Liver (tissue), 9 donors: Measurements from ENCODE around the gene THAP7. TPM values are rescaled to one million over a fixed set of nuclear protein-coding genes. Genes with fewer than 3 reads are reported as not detected.
"Not testable (repeated sequence)": the region's sequence is repeated elsewhere in the genome, so short reads cannot be mapped to it uniquely, and the experiment has no call there.

ENCODE experiments used
- DNase-seq: peaks from one replicate; pipeline ENCODE4 v3.0.0-alpha.2; 2017; ENCODE audit warnings: low spot score
- H3K27ac ChIP-seq, 2 donors: one replicate each; pipeline ENCODE4 v1.7.0; 2013; ENCODE audit warnings: inconsistent platforms in 2 of 2, low read length in 2 of 2, control low read depth in 1 of 2, low read depth in 1 of 2, mild to moderate bottlenecking in 1 of 2
- H3K27me3 ChIP-seq, 4 donors: one replicate each; pipeline versions ENCODE4 v1.6.1 to v1.7.0; 2013; ENCODE audit warnings: low read length in 3 of 4, inconsistent platforms in 1 of 4, mild to moderate bottlenecking in 1 of 4, moderate library complexity in 1 of 4; ENCODE audit not compliant: control insufficient read depth in 4 of 4, insufficient read depth in 4 of 4
- H3K36me3 ChIP-seq, 4 donors: one replicate each; pipeline versions ENCODE4 v1.6.1 to v1.7.0; 2013; ENCODE audit warnings: low read length in 3 of 4, mild to moderate bottlenecking in 3 of 4, low read depth in 1 of 4, moderate library complexity in 1 of 4; ENCODE audit not compliant: control insufficient read depth in 4 of 4, insufficient read depth in 3 of 4
- H3K4me1 ChIP-seq, 4 donors: one replicate each; pipeline versions ENCODE4 v1.6.1 to v1.7.0; 2013; ENCODE audit warnings: low read length in 3 of 4, mild to moderate bottlenecking in 3 of 4, moderate library complexity in 1 of 4; ENCODE audit not compliant: control insufficient read depth in 4 of 4, insufficient read depth in 4 of 4
- H3K4me3 ChIP-seq, 3 donors: one replicate each; pipeline versions ENCODE4 v1.6.1 to v1.7.0; 2013; ENCODE audit warnings: low read length in 3 of 3, control low read depth in 1 of 3, low read depth in 1 of 3, mild to moderate bottlenecking in 1 of 3
- H3K9ac ChIP-seq, 2 donors: one replicate each; pipeline ENCODE4 v1.7.0; 2013; ENCODE audit warnings: low read length in 2 of 2, mild to moderate bottlenecking in 2 of 2, moderate library complexity in 2 of 2, control low read depth in 1 of 2, low read depth in 1 of 2
- H3K9me3 ChIP-seq, 4 donors: one replicate each; pipeline versions ENCODE4 v1.6.1 to v1.7.0; 2013; ENCODE audit warnings: low read length in 3 of 4; ENCODE audit not compliant: control insufficient read depth in 4 of 4
- EGR1 ChIP-seq, 2 donors: IDR thresholded peaks; 2 replicates each; pipeline ENCODE4 v1.6.1; 2016 to 2018; ENCODE audit warnings: antibody characterized with exemption in 2 of 2, low read depth in 2 of 2
- FOXA1 ChIP-seq: IDR thresholded peaks from 2 replicates; pipeline ENCODE4 v1.6.1; 2016; ENCODE audit warnings: antibody characterized with exemption
- FOXA2 ChIP-seq: IDR thresholded peaks from 2 replicates; pipeline ENCODE4 v1.6.1; 2016; ENCODE audit warnings: antibody characterized with exemption
- GABPA ChIP-seq, 2 donors: IDR thresholded peaks in 1 of 2; conservative IDR thresholded peaks in 1 of 2; 2 replicates each; pipeline ENCODE4 v1.6.1; 2016; ENCODE audit warnings: antibody characterized with exemption in 2 of 2, mild to moderate bottlenecking in 1 of 2, moderate library complexity in 1 of 2
- HNF4A ChIP-seq, 2 donors: conservative IDR thresholded peaks; 2 replicates each; pipeline ENCODE4 v1.6.1; 2016; ENCODE audit warnings: antibody characterized with exemption in 2 of 2, mild to moderate bottlenecking in 2 of 2
- HNF4G ChIP-seq: IDR thresholded peaks from 2 replicates; pipeline ENCODE4 v1.6.1; 2016; ENCODE audit warnings: antibody characterized with exemption
- JUND ChIP-seq, 2 donors: IDR thresholded peaks; 2 replicates each; pipeline ENCODE4 v1.6.1; 2016; ENCODE audit warnings: antibody characterized with exemption in 2 of 2
- NR2F2 ChIP-seq: IDR thresholded peaks from 2 replicates; pipeline ENCODE4 v1.6.1; 2016; ENCODE audit warnings: antibody characterized with exemption
- RAD21 ChIP-seq, 2 donors: IDR thresholded peaks; 2 replicates each; pipeline ENCODE4 v1.6.1; 2016; ENCODE audit warnings: antibody characterized with exemption in 2 of 2, mild to moderate bottlenecking in 2 of 2
- RXRA ChIP-seq, 2 donors: IDR thresholded peaks; 2 replicates each; pipeline ENCODE4 v1.6.1; 2017 to 2018; ENCODE audit warnings: antibody characterized with exemption in 2 of 2, mild to moderate bottlenecking in 1 of 2
- SP1 ChIP-seq: IDR thresholded peaks from 2 replicates; pipeline ENCODE4 v1.6.1; 2018; ENCODE audit warnings: antibody characterized with exemption, mild to moderate bottlenecking
- TAF1 ChIP-seq: conservative IDR thresholded peaks from 2 replicates; pipeline ENCODE4 v1.6.1; 2016; ENCODE audit warnings: antibody characterized with exemption, mild to moderate bottlenecking
- WGBS: extraction: QIAGEN DNeasy Blood & Tissue Kit; methylation state at CpG from one replicate; pipeline ENCODE4 v1.1.7; 2013; 5-methylcytosine and 5-hydroxymethylcytosine counted together
- polyA plus RNA-seq, 2 donors: library from polyadenylated mRNA; stranded (reverse) in 1 of 2; unstranded in 1 of 2; fragments of 200-250 nt in 1 of 2; fragments of >200 nt in 1 of 2; fragmentation: Nextera tagmentation in 1 of 2; extraction: Ambion mirVana in 1 of 2; gene quantifications; one replicate each; pipeline versions ENCODE4 v1.2.1 to v1.2.3, GENCODE V29; 2013 to 2015
- total RNA-seq, 2 donors: library from RNA; depleted of rRNA; stranded (reverse); fragments of >200 nt; gene quantifications; one replicate each; pipeline ENCODE4 v1.2.3, GENCODE V29; 2014
- TF ChIP-seq, protein P1 (sequence below): IDR thresholded peaks from 2 replicates; pipeline ENCODE4 v1.6.1; 2016; ENCODE audit warnings: antibody characterized with exemption, mild to moderate bottlenecking
- TF ChIP-seq, protein P2 (sequence below): IDR thresholded peaks from 2 replicates; pipeline ENCODE4 v1.6.1; 2016; ENCODE audit warnings: antibody characterized with exemption
- TF ChIP-seq, protein P3 (sequence below): IDR thresholded peaks from 2 replicates; pipeline ENCODE4 v1.6.1; 2016; ENCODE audit warnings: antibody characterized with exemption
- TF ChIP-seq, protein P4 (sequence below): fragments of 150-350 bp; IDR thresholded peaks from 2 replicates; pipeline ENCODE4 v1.5.1; 2017; ENCODE audit warnings: improper control_type of control experiment, low read depth, low read length; ENCODE audit not compliant: missing input control
- donor health status: healthy.
- donor health status: healthy.
- donor health status: healthy.
- donor health status: healthy.
- donor health status: healthy.

Gene THAP7
- total and polyA plus RNA-seq, 4 donors: 10.4 to 21.9 (median 19.4) TPM

DNA sequence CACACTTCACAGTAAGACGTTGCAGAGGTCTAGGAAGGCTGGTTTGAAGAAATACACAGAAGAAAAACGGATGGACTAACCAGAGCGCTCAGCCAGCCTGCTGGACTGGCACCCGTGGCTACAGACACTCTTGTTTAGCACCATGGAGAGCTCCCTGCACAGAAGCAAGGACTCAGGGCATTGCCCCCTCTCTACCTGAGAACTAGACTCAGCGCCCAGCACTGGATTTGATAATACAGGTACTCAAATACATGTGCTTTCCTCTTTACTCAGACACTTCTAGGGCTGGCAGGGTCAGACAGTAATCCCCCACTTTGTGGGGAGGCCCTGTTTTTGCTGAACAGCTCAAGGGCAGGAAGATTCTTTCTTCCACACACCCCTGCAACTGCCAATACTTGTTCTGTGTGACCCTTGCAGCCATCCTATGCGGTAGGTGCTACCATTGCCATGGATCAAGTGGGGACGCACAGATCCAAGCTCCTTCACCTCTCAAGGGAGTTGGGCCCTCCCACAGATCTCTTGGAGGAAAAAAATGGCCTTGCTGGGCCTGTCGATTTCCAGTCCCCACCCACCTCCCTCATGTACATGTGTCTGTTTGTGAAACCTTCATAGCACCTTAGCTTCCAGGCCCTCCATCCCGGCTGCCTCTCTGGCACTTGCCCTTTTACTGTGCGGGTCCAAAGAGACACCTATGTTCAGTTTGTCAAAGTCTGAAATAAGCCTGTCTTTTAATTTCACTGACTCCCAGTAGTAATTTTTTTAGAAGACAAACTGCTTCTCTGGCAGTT lies 7.9 kb upstream of the THAP7 start:
- H3K36me3 ChIP-seq: no peaks in the 10 kb centered on the region
- H3K27ac ChIP-seq: no peak overlapping the region
- 77% methylated on average over 10 of the region's 10 CpGs for WGBS
- no peaks in the 10 kb centered on the region for H3K9me3 ChIP-seq
- no peaks in the 10 kb centered on the region for H3K27me3 ChIP-seq
- H3K9ac ChIP-seq: no peak overlapping the region
- DNase-seq: peak; percentile 47
- H3K4me3 ChIP-seq: no peak overlapping the region
- TF ChIP-seq, protein P1, sequence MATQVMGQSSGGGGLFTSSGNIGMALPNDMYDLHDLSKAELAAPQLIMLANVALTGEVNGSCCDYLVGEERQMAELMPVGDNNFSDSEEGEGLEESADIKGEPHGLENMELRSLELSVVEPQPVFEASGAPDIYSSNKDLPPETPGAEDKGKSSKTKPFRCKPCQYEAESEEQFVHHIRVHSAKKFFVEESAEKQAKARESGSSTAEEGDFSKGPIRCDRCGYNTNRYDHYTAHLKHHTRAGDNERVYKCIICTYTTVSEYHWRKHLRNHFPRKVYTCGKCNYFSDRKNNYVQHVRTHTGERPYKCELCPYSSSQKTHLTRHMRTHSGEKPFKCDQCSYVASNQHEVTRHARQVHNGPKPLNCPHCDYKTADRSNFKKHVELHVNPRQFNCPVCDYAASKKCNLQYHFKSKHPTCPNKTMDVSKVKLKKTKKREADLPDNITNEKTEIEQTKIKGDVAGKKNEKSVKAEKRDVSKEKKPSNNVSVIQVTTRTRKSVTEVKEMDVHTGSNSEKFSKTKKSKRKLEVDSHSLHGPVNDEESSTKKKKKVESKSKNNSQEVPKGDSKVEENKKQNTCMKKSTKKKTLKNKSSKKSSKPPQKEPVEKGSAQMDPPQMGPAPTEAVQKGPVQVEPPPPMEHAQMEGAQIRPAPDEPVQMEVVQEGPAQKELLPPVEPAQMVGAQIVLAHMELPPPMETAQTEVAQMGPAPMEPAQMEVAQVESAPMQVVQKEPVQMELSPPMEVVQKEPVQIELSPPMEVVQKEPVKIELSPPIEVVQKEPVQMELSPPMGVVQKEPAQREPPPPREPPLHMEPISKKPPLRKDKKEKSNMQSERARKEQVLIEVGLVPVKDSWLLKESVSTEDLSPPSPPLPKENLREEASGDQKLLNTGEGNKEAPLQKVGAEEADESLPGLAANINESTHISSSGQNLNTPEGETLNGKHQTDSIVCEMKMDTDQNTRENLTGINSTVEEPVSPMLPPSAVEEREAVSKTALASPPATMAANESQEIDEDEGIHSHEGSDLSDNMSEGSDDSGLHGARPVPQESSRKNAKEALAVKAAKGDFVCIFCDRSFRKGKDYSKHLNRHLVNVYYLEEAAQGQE: peak; percentile 99
- peak; percentile 27 to 42 for TF ChIP-seq RXRA (IDR thresholded peaks at IDR 0.05)
- TF ChIP-seq SP1: no peak
- TF ChIP-seq HNF4A (conservative IDR thresholded peaks at IDR 0.05): no peak
- peaks cover 0 to 7% (median 3%) of the 10 kb centered on the region in 4 donors for H3K4me1 ChIP-seq

DNA sequence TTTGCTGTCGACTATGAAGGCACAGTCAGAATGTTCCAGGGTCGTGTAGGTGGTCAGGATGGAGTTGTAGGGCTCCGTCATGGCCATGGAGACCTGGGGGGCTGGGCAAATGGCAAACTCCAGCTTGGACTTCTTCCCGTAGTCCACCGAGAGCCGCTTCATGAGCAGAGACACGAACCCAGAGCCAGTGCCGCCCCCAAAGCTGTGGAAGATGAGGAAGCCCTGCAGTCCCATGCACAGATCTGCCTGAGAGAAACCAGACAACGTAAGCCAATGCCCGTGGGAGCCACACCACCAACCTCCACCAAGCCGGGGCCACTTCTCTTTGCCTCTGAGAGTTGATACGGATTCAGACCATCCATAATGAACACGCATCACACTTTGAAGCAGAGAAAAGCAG lies 7.3 kb upstream of the THAP7 start:
- not testable (repeated sequence) for H3K27ac ChIP-seq, H3K4me1 ChIP-seq, H3K27me3 ChIP-seq, H3K4me3 ChIP-seq, H3K9me3 ChIP-seq, DNase-seq, H3K36me3 ChIP-seq, H3K9ac ChIP-seq
- 86% methylated on average over 13 of the region's 13 CpGs for WGBS

DNA sequence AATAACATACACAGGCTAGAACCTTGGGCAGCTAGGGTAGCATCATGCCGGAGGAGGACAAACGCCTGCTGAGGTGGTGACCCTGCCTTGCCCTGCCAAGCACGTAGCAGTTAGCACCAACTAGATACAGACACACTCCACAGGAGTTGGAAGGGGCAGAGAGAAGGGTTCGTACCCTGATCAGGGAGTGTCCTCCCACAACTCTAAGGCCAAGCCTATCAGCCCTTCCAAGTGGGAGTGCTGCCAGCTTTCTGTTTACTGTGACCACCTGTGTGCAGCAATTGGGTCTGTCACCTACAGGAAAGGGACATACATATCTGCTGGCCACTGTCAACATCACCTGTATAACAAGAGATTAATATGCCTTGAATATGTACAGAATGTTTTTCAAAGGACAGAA lies 1.9 kb upstream of the THAP7 start:
- peaks cover 12 to 30% (median 23%) of the 10 kb centered on the region in 4 donors for H3K4me1 ChIP-seq
- H3K9me3 ChIP-seq: no peaks in the 10 kb centered on the region
- H3K4me3 ChIP-seq: no peak overlapping the region
- H3K27ac ChIP-seq: no peak overlapping the region
- WGBS: 66% methylated on average over 4 of the region's 4 CpGs
- no peak overlapping the region for H3K9ac ChIP-seq
- no peaks in the 10 kb centered on the region for H3K27me3 ChIP-seq
- no peak for DNase-seq
- H3K36me3 ChIP-seq: peaks cover 0 to 10% (median 0%) of the 10 kb centered on the region in 4 donors
- TF ChIP-seq, protein P2, sequence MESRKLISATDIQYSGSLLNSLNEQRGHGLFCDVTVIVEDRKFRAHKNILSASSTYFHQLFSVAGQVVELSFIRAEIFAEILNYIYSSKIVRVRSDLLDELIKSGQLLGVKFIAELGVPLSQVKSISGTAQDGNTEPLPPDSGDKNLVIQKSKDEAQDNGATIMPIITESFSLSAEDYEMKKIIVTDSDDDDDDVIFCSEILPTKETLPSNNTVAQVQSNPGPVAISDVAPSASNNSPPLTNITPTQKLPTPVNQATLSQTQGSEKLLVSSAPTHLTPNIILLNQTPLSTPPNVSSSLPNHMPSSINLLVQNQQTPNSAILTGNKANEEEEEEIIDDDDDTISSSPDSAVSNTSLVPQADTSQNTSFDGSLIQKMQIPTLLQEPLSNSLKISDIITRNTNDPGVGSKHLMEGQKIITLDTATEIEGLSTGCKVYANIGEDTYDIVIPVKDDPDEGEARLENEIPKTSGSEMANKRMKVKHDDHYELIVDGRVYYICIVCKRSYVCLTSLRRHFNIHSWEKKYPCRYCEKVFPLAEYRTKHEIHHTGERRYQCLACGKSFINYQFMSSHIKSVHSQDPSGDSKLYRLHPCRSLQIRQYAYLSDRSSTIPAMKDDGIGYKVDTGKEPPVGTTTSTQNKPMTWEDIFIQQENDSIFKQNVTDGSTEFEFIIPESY: no peak
- no peak for TF ChIP-seq NR2F2
- no peak for TF ChIP-seq SP1
- no peak for TF ChIP-seq TAF1
- TF ChIP-seq HNF4A (conservative IDR thresholded peaks at IDR 0.05): no peak
- TF ChIP-seq RAD21 (IDR thresholded peaks at IDR 0.05): no peak
- no peak for TF ChIP-seq FOXA2
- TF ChIP-seq FOXA1: no peak
- TF ChIP-seq, protein P3, sequence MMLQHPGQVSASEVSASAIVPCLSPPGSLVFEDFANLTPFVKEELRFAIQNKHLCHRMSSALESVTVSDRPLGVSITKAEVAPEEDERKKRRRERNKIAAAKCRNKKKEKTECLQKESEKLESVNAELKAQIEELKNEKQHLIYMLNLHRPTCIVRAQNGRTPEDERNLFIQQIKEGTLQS: no peak
- TF ChIP-seq, protein P4, sequence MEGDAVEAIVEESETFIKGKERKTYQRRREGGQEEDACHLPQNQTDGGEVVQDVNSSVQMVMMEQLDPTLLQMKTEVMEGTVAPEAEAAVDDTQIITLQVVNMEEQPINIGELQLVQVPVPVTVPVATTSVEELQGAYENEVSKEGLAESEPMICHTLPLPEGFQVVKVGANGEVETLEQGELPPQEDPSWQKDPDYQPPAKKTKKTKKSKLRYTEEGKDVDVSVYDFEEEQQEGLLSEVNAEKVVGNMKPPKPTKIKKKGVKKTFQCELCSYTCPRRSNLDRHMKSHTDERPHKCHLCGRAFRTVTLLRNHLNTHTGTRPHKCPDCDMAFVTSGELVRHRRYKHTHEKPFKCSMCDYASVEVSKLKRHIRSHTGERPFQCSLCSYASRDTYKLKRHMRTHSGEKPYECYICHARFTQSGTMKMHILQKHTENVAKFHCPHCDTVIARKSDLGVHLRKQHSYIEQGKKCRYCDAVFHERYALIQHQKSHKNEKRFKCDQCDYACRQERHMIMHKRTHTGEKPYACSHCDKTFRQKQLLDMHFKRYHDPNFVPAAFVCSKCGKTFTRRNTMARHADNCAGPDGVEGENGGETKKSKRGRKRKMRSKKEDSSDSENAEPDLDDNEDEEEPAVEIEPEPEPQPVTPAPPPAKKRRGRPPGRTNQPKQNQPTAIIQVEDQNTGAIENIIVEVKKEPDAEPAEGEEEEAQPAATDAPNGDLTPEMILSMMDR: no peak
- no peak for TF ChIP-seq GABPA (IDR thresholded peaks at IDR 0.05 in 1 of 2, conservative IDR thresholded peaks at IDR 0.05 in 1 of 2)
- no peak for TF ChIP-seq RXRA (IDR thresholded peaks at IDR 0.05)
- TF ChIP-seq JUND (IDR thresholded peaks at IDR 0.05): no peak
- TF ChIP-seq EGR1 (IDR thresholded peaks at IDR 0.05; ENCODE audit: low read depth in 2 of 2): no peak
- no peak for TF ChIP-seq HNF4G
- TF ChIP-seq, protein P1: no peak
